Neutrophil (primary cell): ENCODE results near the gene PTPRG.

Source experiments
- H3K27ac ChIP-seq: fragments of 200-600 bp; sonication (generic); 2 replicates; pipeline ENCODE4 v1.5.1; 2016; ENCODE audit warnings: mild to moderate bottlenecking, moderate library complexity
- H3K27me3 ChIP-seq: fragments of 200-600 bp; sonication (generic); 2 replicates; pipeline ENCODE4 v1.6.0; 2016; ENCODE audit warnings: mild to moderate bottlenecking
- H3K36me3 ChIP-seq: fragments of 200-600 bp; sonication (generic); 2 replicates; pipeline ENCODE4 v1.5.1; 2017
- H3K4me1 ChIP-seq, 2 experiments: fragments of 200-600 bp in 1 of 2; sonication (generic) in 1 of 2; 1 replicate in 1 of 2; 2 replicates in 1 of 2; pipeline versions ENCODE4 v1.5.1 to v1.6.1; 2013 to 2016; ENCODE audit warnings: low read depth in 1 of 2, low read length in 1 of 2, mild to moderate bottlenecking in 1 of 2, moderate library complexity in 1 of 2; ENCODE audit not compliant: control insufficient read depth in 1 of 2, insufficient read depth in 1 of 2
- H3K4me3 ChIP-seq, 2 experiments: fragments of 200-600 bp in 1 of 2; sonication (generic) in 1 of 2; 1 replicate in 1 of 2; 2 replicates in 1 of 2; pipeline ENCODE4 v1.5.1; 2013 to 2016; ENCODE audit warnings: low read depth in 1 of 2, low read length in 1 of 2, mild to moderate bottlenecking in 1 of 2, moderate library complexity in 1 of 2
- H3K9me3 ChIP-seq: fragments of 200-600 bp; sonication (generic); 2 replicates; pipeline ENCODE4 v1.5.1; 2016
- CTCF ChIP-seq: fragments of 200-600 bp; sonication (generic); IDR thresholded peaks from 2 replicates; pipeline ENCODE4 v1.5.1; 2016; ENCODE audit warnings: antibody characterized with exemption

Gene PTPRG

GRCh38 chr3:61645148-61645547 lies 83.8 kb downstream of the PTPRG start:
- Histone ChIP-seq H3K4me1 (no peaks in the 10 kb centered on the region), H3K36me3 (no peaks in the 10 kb centered on the region), H3K4me3 (no peak overlapping the region), H3K27ac (no peak overlapping the region), H3K27me3 (no peaks in the 10 kb centered on the region), H3K9me3 (no peaks in the 10 kb centered on the region)
- TF ChIP-seq CTCF = no peak

GRCh38 chr3:61646360-61646759 lies 85.0 kb downstream of the PTPRG start:
- Histone ChIP-seq H3K4me1 (no peaks in the 10 kb centered on the region), H3K9me3 (no peaks in the 10 kb centered on the region), H3K36me3 (no peaks in the 10 kb centered on the region), H3K27me3 (no peaks in the 10 kb centered on the region), H3K4me3 (no peak overlapping the region), H3K27ac (no peak overlapping the region)
- no peak for TF ChIP-seq CTCF

GRCh38 chr3:61646851-61647525 lies 85.6 kb downstream of the PTPRG start:
- no peaks in the 10 kb centered on the region for H3K27me3 ChIP-seq
- no peaks in the 10 kb centered on the region for H3K9me3 ChIP-seq
- no peak overlapping the region for H3K27ac ChIP-seq
- no peak for TF ChIP-seq CTCF
- no peaks in the 10 kb centered on the region for H3K36me3 ChIP-seq
- H3K4me3 ChIP-seq = no peak overlapping the region
- no peaks in the 10 kb centered on the region for H3K4me1 ChIP-seq

- Histone ChIP-seq H3K36me3 (no peaks in the 10 kb centered on the region), H3K4me3 (no peak overlapping the region), H3K4me1 (no peaks in the 10 kb centered on the region), H3K27me3 (no peaks in the 10 kb centered on the region), H3K27ac (no peak overlapping the region), H3K9me3 (no peaks in the 10 kb centered on the region)
- no peak for TF ChIP-seq CTCF
Measured at GRCh38 chr3:61648481-61648880, 87.1 kb downstream of the PTPRG start.

GRCh38 chr3:61649381-61650170 lies 88.2 kb downstream of the PTPRG start:
- no peaks in the 10 kb centered on the region for H3K27me3 ChIP-seq
- no peak overlapping the region for H3K27ac ChIP-seq
- H3K36me3 ChIP-seq = no peaks in the 10 kb centered on the region
- H3K4me1 ChIP-seq = no peaks in the 10 kb centered on the region
- no peak for TF ChIP-seq CTCF
- no peaks in the 10 kb centered on the region for H3K9me3 ChIP-seq
- H3K4me3 ChIP-seq = no peak overlapping the region
